Measurements from ENCODE around the gene CBARP.

- TF ChIP-seq CTCF (IDR thresholded peaks at IDR 0.05) = no peak
- no peak for TF ChIP-seq POLR2A (IDR thresholded peaks at IDR 0.05)
Observed at GRCh38 chr19:1251330-1252220, 13.8 kb upstream of the CBARP start.
